GM19023 (cell line): ENCODE measurements around the gene APOL4.
"Not testable (repeated sequence)": the region's sequence is repeated elsewhere in the genome, so short reads cannot be mapped to it uniquely, and the experiment has no call there.

ENCODE experiments used
- ATAC-seq: cut with Tn5 transposase; IDR thresholded peaks from one replicate; pipeline ENCODE4 v1.9.1; 2021; ENCODE audit warnings: mild to moderate bottlenecking, moderate library complexity; ENCODE audit not compliant: unreplicated experiment

The APOL4 gene

GRCh38 chr22:36232715-36233401 is 31.2 kb upstream of the APOL4 start:
- no peak for ATAC-seq

GRCh38 chr22:36231051-36231450 is 29.4 kb upstream of the APOL4 start:
- ATAC-seq: not testable (repeated sequence)

- ATAC-seq: not testable (repeated sequence)
Observed at GRCh38 chr22:36229649-36230048, 28.0 kb upstream of the APOL4 start.

DNA sequence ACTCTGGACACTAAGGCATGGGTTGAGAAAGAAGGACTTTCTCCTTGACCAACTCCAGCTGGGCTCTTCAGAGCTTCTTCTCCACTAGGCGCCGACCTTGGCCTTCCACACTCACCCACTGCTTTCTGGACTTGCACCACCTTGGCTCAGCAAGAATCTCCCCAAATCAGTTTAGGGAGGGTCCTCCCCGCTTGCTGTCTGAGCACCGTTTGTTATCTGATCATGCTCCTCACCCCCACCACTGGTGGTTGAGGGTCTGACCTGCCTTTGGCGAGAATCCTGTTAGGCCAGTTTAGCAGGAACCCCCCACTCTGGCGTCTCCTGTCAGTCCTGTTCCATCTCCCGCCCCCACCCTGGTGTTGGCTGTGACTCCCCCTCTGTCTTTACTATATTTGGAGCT is 27.3 kb upstream of the APOL4 start:
- no peak for ATAC-seq

GRCh38 chr22:36228369-36228768 is 26.8 kb upstream of the APOL4 start:
- not testable (repeated sequence) for ATAC-seq

- ATAC-seq: no peak
Observed at GRCh38 chr22:36227806-36228205, 26.2 kb upstream of the APOL4 start.

DNA sequence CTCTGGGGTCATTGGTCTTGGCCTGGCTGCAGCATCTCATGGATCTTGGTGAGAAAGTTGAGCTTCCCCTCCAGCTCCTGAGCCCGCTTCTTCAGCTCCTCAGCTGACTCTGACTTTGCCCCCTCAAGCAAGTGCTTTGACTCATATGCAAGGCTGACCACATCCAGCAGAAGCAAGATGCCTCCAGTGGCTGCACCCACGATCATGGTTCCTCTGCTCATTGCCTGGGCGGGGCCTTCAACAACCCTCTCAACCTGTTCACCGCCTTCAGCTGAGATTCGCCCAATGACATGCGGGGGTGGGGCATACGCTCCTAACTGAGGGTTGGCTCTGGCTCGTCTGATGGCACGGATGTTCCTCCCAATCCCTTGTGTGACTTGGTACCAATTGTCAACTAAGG is 25.8 kb upstream of the APOL4 start:
- no peak for ATAC-seq

GRCh38 chr22:36226189-36226588 is 24.6 kb upstream of the APOL4 start:
- ATAC-seq: no peak

GRCh38 chr22:36225333-36225922 is 23.8 kb upstream of the APOL4 start:
- ATAC-seq: no peak

GRCh38 chr22:36224245-36224644 is 22.6 kb upstream of the APOL4 start:
- no peak for ATAC-seq

DNA sequence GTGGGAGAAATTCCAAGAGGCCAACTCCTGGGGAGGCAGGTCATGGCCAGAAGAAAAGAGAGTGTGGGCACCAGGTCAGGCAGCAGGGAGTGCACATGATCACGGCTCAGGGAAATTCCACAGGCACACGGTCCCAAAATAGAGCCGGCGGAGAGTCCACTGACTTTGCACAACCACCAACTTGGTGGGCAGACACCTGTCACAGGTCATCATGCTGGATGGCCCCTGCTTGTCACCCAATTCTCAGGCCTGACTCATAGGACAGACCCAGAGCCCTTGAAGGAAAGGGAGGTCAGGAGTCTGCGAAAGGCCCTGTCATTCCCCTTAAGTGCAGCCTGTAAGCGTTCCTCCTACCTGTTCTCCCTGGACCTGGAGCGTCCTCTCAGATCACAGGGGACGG is 21.9 kb upstream of the APOL4 start:
- ATAC-seq: no peak

DNA sequence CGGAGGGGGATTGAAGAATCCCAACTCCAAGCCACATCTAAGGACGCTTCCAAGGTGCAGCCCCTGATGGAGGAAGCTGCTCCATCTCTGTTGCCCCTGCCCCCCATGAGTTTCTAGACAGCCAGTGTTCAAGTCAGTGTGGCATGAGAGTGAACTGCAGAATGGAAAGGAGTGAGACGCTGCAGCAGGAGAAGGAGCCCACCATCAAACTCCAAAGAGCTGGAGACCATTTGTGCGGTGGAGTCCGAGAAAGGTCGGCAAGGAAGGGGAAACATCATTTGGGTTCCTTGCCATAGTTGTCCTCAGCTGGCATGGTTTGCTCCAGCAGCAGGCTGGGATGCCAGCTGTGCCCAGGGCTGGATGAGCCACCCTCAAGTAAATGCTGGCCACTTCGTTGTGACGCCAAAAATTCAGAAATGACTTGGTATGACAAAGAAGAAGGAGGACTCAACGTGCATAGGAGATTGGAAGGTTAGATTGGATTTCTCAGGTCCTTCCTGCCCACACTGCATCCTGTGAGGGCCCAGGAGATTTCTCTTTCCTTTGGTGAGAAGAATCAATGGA is 21.4 kb upstream of the APOL4 start:
- ATAC-seq: no peak

DNA sequence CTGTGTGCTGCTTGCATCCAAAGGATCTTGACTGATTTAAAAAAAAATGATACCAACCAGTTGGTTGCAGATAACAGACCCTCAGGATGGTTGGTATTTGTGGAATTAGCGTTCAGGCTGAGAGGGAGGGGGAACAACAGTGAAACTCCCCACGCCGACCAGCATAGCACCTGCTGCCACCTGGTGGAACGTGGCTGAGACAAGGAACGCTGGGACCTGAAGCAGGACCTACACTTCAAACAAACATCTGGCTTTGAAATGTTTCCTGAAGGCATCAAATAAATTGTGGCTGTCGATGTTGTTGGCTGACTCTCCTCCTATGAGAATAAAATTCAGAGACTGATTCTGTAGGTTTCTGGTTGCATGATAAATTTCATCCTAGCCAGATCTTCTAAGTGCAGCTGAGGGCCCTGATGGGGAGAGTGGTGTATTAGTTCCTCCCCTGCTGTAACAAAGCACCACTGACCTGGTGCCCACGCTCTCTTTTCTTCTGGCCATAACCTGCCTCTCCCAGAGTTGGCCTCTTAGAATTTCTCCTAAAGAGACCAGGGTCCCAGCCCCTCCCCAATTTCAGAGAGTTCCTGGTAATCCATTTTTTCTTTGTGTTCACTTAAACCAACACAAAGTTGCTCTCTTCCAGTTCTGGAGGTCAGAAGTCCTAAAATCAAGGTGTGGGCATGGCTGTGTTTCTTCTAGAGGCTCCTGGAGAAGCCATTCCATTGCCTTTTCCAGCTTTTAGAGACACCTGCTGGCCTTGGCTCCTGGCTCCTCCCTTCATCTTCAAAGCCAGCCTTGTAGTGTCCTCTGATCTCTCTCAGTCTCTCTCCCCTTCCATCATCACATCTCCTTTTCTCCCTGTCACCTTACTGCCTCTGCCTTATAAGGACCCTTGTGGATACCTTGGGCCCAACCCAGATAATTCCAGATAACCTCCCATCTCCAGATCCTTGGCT is 20.5 kb upstream of the APOL4 start:
- ATAC-seq: no peak

- ATAC-seq: no peak
Observed at GRCh38 chr22:36220451-36220921, 18.9 kb upstream of the APOL4 start.

- no peak for ATAC-seq
Observed at GRCh38 chr22:36218648-36219193, 17.1 kb upstream of the APOL4 start.

- ATAC-seq: no peak
Observed at GRCh38 chr22:36215981-36216380, 14.4 kb upstream of the APOL4 start.

DNA sequence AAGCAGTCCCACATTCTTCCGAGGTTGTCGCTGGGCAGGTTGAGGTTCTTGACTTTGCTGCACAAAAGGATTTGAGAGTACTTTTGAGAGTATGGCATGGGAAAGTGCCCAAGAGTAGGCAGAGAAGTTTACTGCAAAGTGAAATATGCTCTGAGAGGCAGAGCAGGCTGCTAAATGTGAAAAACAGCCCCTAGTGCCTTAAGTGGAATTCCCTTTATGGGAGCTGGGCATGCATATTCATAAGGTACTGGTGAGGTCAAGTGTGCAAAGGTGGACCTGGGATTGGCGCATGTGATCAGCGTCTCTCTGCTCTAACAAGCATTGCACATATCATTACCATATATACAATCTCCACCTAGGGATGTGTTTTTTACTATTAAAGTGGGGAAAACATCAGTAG is 12.0 kb upstream of the APOL4 start:
- no peak for ATAC-seq

GRCh38 chr22:36212901-36213300 is 11.3 kb upstream of the APOL4 start:
- no peak for ATAC-seq

- ATAC-seq: no peak
Observed at GRCh38 chr22:36211237-36211861, 9.7 kb upstream of the APOL4 start.

DNA sequence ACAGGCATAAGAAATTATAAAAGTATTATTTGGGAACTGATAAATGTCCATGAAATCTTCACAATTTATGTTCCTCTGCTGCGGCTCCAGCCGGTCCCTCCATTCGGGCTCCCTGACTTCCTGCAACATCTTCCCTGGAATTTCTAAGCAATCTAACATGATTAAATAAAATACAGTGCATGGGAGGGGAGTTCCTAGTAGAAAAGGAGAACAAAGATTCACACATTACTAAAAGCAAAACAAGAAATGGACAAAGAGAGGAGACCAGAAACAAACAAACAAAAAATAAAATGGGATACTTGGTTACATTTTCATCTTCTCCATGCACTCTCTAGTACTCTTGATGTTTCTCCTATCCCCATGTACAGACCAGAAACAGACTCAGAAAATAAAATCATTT is 8.6 kb upstream of the APOL4 start:
- no peak for ATAC-seq
